HEK293T (cell line): ENCODE results near the gene CADM2.

Source experiments
- CTCF ChIA-PET: fragments of 350-600 bp; formaldehyde crosslinking; extraction: SDS; loops from one replicate; lab custom pipeline; 2021; ENCODE audit warnings: antibody characterized with exemption, inconsistent platforms; lab: Yijun Ruan, JAX
- POLR2A ChIA-PET: fragments of 350-600 bp; formaldehyde crosslinking; extraction: SDS; loops from one replicate; lab custom pipeline; 2020; ENCODE audit warnings: antibody characterized with exemption, inconsistent platforms; lab: Yijun Ruan, JAX
- DNase-seq: peaks from one replicate; pipeline ENCODE4 v3.0.0; 2012; ENCODE audit warnings: mixed read lengths; ENCODE audit errors: extremely low spot score
- ARNT ChIP-seq: fragments of 450-650 bp; IDR thresholded peaks from 2 replicates; pipeline ENCODE4 v1.6.1; 2017; ENCODE audit warnings: mild to moderate bottlenecking
- BHLHE40 ChIP-seq: fragments of 450-650 bp; IDR thresholded peaks from 2 replicates; pipeline ENCODE4 v1.6.1; 2016; ENCODE audit warnings: mild to moderate bottlenecking, moderate library complexity, borderline replicate concordance
- CTBP1 ChIP-seq: fragments of 450-650 bp; IDR thresholded peaks from 2 replicates; pipeline ENCODE4 v1.6.1; 2016; ENCODE audit warnings: borderline replicate concordance
- ELF4 ChIP-seq: fragments of 450-650 bp; IDR thresholded peaks from 2 replicates; pipeline ENCODE4 v1.6.1; 2017; ENCODE audit warnings: antibody characterized with exemption
- FOXA1 ChIP-seq: fragments of 450-650 bp; IDR thresholded peaks from 2 replicates; pipeline ENCODE4 v1.6.1; 2016; ENCODE audit warnings: mild to moderate bottlenecking
- FOXK2 ChIP-seq: fragments of 450-650 bp; IDR thresholded peaks from 2 replicates; pipeline ENCODE4 v1.6.1; 2016; ENCODE audit warnings: mild to moderate bottlenecking
- FOXM1 ChIP-seq: fragments of 450-650 bp; IDR thresholded peaks from 2 replicates; pipeline ENCODE4 v1.6.1; 2017; ENCODE audit warnings: mild to moderate bottlenecking, borderline replicate concordance
- HDGF ChIP-seq: fragments of 450-650 bp; IDR thresholded peaks from 2 replicates; pipeline ENCODE4 v1.6.1; 2017; ENCODE audit warnings: antibody characterized with exemption, borderline replicate concordance
- L3MBTL2 ChIP-seq: fragments of 450-650 bp; conservative IDR thresholded peaks from 2 replicates; pipeline ENCODE4 v1.6.1; 2016; ENCODE audit warnings: mild to moderate bottlenecking
- LEF1 ChIP-seq: fragments of 450-650 bp; IDR thresholded peaks from 2 replicates; pipeline ENCODE4 v1.6.1; 2017; ENCODE audit warnings: mild to moderate bottlenecking, borderline replicate concordance
- NFRKB ChIP-seq: fragments of 450-650 bp; IDR thresholded peaks from 2 replicates; pipeline ENCODE4 v1.6.1; 2016; ENCODE audit warnings: mild to moderate bottlenecking, moderate library complexity
- PKNOX1 ChIP-seq: fragments of 450-650 bp; IDR thresholded peaks from 2 replicates; pipeline ENCODE4 v1.6.1; 2016
- SP1 ChIP-seq: fragments of 450-650 bp; IDR thresholded peaks from 2 replicates; pipeline ENCODE4 v1.6.1; 2017
- SUZ12 ChIP-seq: fragments of 450-650 bp; IDR thresholded peaks from 2 replicates; pipeline ENCODE4 v1.6.1; 2016; ENCODE audit warnings: mild to moderate bottlenecking
- TARDBP ChIP-seq: fragments of 450-650 bp; IDR thresholded peaks from 2 replicates; pipeline ENCODE4 v1.6.1; 2016
- ZNF384 ChIP-seq: fragments of 450-650 bp; IDR thresholded peaks from 2 replicates; pipeline ENCODE4 v1.6.1; 2016

Gene CADM2

GRCh38 chr3:85922374-85922773 is 963.6 kb downstream of the CADM2 start:
- no peak for DNase-seq
- CTCF ChIA-PET: no interaction called here
- POLR2A ChIA-PET: no interaction called here
- TF ChIP-seq FOXM1 (no peak), PKNOX1 (no peak)

- no peak for DNase-seq
- POLR2A ChIA-PET: no interaction called here
- TF ChIP-seq ARNT: no peak
- no peak for TF ChIP-seq FOXK2
- no peak for TF ChIP-seq BHLHE40
- no peak for TF ChIP-seq NFRKB
- no peak for TF ChIP-seq TARDBP
- TF ChIP-seq SP1: no peak
- TF ChIP-seq ZNF384: no peak
- TF ChIP-seq ELF4: no peak
- no peak for TF ChIP-seq FOXA1
- no peak for TF ChIP-seq SUZ12
- no peak for TF ChIP-seq PKNOX1
- no peak for TF ChIP-seq CTBP1
- TF ChIP-seq HDGF: no peak
- no peak for TF ChIP-seq L3MBTL2
- no peak for TF ChIP-seq LEF1
- TF ChIP-seq FOXM1: no peak
- CTCF ChIA-PET: no interaction called here
These were observed 971.9 kb downstream of the CADM2 start for GRCh38 chr3:85930718-85931117.

- TF ChIP-seq LEF1: no peak
- no peak for TF ChIP-seq BHLHE40
- TF ChIP-seq SUZ12: no peak
- no peak for TF ChIP-seq ELF4
- no peak for TF ChIP-seq FOXM1
- no peak for TF ChIP-seq ARNT
- DNase-seq: no peak
- CTCF ChIA-PET: no interaction called here
- POLR2A ChIA-PET: no interaction called here
These were observed 974.5 kb downstream of the CADM2 start for GRCh38 chr3:85933326-85933725.

- no peak for DNase-seq
- POLR2A ChIA-PET: no interaction called here
- no peak for TF ChIP-seq TARDBP
- TF ChIP-seq SUZ12: no peak
- no peak for TF ChIP-seq CTBP1
- TF ChIP-seq FOXK2: no peak
- no peak for TF ChIP-seq LEF1
- TF ChIP-seq SP1: no peak
- no peak for TF ChIP-seq ZNF384
- no peak for TF ChIP-seq ELF4
- TF ChIP-seq L3MBTL2: no peak
- no peak for TF ChIP-seq ARNT
- TF ChIP-seq BHLHE40: no peak
- TF ChIP-seq NFRKB: no peak
- TF ChIP-seq PKNOX1: no peak
- TF ChIP-seq FOXA1: no peak
- CTCF ChIA-PET: no interaction called here
These were observed 976.4 kb downstream of the CADM2 start for GRCh38 chr3:85935171-85935570.

GRCh38 chr3:85939074-85939482 is 980.3 kb downstream of the CADM2 start:
- no peak for DNase-seq
- ChIA-PET POLR2A (no interaction called here), CTCF (no interaction called here)
- TF ChIP-seq SUZ12 (no peak), ELF4 (no peak), ZNF384 (no peak), FOXA1 (no peak), ARNT (no peak), HDGF (no peak), NFRKB (no peak), TARDBP (no peak), CTBP1 (no peak), SP1 (no peak), L3MBTL2 (no peak), FOXK2 (no peak), BHLHE40 (no peak), FOXM1 (no peak), PKNOX1 (no peak), LEF1 (no peak)

- POLR2A ChIA-PET: no interaction called here
- no peak for TF ChIP-seq TARDBP
- TF ChIP-seq L3MBTL2: no peak
- no peak for TF ChIP-seq PKNOX1
- no peak for TF ChIP-seq NFRKB
- TF ChIP-seq FOXA1: no peak
- TF ChIP-seq LEF1: no peak
- no peak for TF ChIP-seq ELF4
- TF ChIP-seq BHLHE40: no peak
- TF ChIP-seq ARNT: no peak
- no peak for TF ChIP-seq CTBP1
- TF ChIP-seq HDGF: no peak
- TF ChIP-seq FOXK2: no peak
- TF ChIP-seq SP1: no peak
- no peak for TF ChIP-seq SUZ12
- TF ChIP-seq ZNF384: no peak
- no peak for TF ChIP-seq FOXM1
- CTCF ChIA-PET: no interaction called here
- DNase-seq: no peak
These were observed 991.6 kb downstream of the CADM2 start for GRCh38 chr3:85950435-85950834.
